HL-60/S4 treated with retinoic acid at 250 ng/mL for 4 days and 3 days (cell line): ENCODE measurements around the gene AFTPH.

Source experiments
- in situ Hi-C: fragments of 300-500 bp; cut with MboI; formaldehyde crosslinking; loops from 2 replicates; pipeline ENCODE4 v1.7.0; 2022; ENCODE audit warnings: low sequenced_read_pairs

The AFTPH gene, protein sequence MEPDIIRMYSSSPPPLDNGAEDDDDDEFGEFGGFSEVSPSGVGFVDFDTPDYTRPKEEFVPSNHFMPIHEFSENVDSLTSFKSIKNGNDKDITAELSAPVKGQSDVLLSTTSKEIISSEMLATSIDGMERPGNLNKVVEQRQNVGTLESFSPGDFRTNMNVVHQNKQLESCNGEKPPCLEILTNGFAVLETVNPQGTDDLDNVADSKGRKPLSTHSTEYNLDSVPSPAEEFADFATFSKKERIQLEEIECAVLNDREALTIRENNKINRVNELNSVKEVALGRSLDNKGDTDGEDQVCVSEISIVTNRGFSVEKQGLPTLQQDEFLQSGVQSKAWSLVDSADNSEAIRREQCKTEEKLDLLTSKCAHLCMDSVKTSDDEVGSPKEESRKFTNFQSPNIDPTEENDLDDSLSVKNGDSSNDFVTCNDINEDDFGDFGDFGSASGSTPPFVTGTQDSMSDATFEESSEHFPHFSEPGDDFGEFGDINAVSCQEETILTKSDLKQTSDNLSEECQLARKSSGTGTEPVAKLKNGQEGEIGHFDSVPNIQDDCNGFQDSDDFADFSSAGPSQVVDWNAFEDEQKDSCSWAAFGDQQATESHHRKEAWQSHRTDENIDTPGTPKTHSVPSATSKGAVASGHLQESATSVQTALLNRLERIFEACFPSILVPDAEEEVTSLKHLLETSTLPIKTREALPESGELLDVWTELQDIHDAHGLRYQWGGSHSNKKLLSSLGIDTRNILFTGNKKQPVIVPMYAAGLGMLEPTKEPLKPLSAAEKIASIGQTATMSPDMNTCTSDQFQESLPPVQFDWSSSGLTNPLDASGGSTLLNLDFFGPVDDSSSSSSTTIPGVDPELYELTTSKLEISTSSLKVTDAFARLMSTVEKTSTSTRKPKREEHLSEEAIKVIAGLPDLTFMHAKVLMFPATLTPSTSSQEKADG

DNA sequence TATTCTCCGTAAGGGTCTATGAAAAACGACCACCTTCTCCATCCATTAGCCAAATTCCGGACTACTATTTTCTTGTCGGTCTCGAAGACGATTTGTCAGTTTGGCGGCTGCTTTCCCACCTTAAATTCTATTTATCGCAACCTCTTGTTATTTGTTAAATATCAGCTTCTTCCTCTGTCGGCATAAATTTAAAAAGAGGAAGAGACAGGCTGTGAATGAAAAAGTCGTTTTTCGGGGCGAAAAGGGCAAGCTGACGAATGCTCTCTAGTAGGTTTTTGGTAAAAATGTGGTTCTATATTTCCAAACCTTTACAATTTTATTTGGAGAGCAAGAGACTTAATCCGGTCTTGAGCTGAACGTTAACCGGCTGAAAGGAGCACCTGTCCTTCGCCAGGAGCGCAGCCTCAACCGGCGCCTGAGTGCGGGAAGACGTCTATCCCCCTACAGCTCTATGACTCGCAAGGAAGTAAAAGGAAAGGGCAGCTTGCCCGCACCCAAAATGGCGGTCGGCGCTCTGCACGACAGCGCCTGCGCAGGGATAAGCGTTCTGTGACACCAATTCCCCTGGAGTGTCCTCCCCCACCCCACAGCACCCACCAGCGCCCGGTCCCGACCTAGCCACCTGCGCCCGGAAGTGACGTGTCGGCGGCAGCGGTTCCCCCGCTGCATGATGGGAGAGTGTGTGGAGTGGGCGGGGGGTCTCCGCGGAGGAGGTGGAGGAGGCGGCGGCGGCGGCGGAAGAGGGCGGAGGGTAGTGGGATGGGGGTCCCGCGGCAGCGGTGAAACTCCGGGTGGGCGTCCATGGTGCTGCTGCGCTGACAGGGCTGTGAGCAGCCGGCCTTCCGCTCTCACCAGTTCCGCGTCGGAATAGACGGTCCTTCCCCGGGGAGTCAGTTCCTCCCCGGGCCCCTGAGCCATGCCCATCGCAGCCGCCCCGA lies at the start of gene AFTPH:
AFTPH (plus strand) TSS at position 663 of the 938 bp plus-strand sequence. CDS start 27,147 bp downstream, outside the sequence.
- in situ Hi-C loops, result no loop called here

DNA sequence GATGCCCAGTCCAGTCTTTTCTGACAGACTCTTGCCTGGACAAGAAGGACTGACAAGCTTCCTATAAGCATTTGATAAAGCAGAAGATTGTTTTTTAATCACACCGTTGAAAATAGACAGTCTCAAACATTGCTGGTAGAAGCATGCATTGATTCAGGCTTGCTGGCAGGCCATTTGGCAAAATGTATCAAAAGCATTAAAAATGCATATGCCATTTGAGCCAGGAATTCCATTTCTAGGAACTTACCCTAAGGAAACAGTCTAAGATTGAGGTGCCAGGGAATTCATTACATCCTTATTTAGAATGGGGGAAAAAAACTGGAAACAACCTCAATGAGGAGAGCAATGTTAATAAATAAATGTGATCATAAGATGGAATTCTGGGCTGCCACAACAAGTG lies 49.5 kb upstream of the AFTPH start:
- in situ Hi-C loops, result no loop called here

DNA sequence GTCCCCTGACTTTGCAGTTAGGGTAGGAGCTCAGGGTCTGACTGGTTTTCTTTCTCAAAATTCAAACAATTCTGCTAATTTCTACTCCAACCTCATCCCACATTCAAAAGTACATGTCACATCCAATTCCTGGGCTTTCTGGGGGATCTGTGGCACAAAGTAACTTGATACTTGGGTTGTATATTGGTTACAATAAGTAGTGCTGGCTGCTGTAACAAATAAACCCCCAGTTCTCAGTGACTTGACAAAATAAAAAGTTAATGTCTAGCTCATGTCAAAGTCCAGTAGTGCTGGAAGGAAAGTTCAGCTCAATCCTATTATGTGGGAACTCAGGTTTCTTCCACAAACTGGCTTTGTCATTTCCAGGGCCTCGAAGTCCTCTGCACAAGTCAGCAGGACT lies 47.1 kb upstream of the AFTPH start:
- in situ Hi-C loops, result no loop called here

DNA sequence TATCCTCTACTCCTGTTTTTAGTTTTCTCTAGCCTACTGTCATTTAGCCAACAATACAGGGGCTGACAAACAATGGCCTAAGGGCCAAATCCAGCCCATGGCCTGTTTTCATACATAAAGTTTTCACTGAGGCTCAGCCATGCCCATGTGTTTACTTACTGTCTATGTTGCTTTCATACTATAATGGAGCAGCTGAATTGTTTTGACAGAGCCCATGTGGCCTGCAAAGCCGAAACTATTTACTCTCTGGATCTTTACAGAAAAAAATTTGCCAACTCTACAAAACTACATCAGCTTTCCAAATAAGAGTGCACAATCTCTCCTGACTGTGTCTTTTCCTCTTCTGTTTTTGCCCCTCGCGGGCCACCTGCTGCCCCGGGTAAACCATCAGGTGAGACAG lies 46.1 kb upstream of the AFTPH start:
- in situ Hi-C loops, result no loop called here

DNA sequence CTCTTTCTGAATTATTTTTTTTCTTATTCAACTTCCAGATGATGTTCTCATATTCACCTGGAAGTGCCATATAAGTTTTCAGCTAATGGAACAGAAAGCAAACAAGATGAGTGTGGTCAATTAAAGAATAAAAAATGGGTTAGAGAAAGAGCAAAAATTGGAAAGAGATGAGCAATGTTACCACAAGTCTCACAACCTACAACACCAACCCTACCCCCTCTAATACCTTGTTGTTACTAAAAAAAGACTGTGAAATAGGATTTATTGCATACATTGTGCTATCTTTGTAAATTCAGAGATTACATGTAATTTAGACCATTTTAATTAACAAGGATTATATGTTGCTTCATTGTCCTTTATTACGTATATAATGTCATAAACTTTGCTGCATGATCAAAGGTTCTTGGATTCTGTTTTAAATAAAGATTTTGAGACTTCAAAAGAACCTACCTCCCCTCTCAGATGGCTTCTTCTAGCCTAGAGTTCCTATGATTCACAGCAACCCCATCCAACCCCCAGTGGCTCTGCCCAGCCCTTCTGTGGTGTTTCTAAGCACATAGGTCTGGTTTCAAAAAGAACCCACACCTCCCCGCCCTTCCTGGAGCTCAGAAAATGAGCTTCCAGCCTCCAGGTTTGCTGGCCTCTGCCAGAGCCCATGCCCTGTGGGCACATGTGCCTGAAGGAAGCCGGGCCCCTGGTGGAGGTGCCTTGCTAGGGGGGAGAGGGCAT lies 45.5 kb upstream of the AFTPH start:
- in situ Hi-C loops, result no loop called here

DNA sequence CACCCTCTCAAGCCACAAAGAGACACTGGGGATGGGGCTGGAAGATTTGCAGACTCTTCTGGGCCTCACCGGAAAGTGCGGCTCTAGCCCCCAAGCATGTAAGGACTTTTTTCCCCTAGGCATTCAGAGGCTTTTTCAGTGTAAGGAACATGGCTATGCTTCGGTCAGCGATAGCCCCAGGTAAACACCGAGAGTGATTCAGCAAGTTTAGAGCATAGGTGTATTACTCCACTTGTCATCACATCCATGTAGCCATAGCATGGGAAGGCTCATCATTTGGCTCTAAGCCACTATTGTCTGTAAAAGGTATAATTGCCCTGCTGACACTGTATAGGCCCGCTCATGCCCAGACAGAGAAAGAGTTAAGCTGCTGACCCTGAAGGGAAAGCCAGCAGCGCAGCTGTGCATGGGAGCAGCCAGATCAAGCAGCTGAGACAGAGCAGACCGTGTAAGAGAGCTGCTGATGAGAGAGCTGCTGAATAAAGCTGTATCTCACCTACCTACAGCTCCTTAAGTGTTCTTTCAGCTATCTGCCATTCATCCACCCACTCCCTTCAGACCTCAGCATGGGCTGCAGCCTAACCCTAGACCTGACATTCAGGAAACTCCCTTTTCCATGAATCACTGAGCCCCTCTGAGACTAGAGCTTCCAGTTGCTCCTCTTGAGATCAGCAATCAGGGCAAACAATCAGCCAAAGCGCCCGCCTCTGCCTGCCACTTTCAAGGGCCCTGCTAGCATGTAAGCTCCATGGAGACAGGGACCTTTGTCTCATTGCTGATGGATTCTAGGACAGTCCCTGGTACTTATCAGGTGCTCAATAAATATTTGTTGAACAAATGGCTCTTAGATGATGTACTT lies 44.6 kb upstream of the AFTPH start:
- in situ Hi-C loops, result loop anchor here (10.0 kb wide), 1 partner anchor 135 kb away; no protein-coding TSS in a partner anchor

DNA sequence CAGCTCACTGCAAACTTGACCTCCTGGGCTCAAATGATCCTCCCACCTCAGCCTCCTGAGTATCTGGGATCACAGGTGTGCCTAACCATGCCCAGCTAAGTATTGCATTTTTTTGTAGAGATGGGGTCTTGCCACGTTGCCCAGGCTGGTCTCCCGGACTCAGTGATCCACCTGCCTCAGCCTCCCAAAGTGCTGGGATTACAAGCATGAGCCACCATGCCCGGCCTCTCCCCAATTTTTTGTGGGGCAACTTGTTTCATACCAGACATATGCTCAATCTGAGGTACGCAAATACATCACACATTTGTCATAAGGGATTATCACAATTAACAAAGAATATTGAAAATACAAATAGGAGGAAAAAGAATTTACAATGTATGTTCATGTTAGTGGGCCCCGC lies 42.5 kb upstream of the AFTPH start:
- in situ Hi-C loops, result loop anchor here (10.0 kb wide), 1 partner anchor 137 kb away; no protein-coding TSS in a partner anchor

DNA sequence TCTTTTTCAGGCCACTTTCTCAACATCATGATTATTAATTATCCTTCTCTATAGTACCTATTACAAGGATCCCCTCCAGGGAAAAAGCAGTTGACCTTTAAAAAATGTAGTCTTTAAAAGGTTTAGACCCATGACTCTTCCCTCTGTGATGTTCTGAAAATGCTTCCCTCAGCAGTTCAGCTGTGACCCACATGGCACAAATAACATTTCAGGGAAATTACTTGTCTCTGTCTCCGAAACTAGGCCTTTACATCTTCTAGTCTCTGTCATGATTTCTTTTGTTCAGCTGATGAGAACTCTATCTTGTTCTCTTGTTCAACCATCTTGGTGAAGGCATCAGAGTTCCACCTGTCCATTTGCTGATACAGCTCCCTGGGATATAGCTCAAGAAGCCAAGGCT lies 41.9 kb upstream of the AFTPH start:
- in situ Hi-C loops, result loop anchor here (10.0 kb wide), 1 partner anchor 137 kb away; no protein-coding TSS in a partner anchor

DNA sequence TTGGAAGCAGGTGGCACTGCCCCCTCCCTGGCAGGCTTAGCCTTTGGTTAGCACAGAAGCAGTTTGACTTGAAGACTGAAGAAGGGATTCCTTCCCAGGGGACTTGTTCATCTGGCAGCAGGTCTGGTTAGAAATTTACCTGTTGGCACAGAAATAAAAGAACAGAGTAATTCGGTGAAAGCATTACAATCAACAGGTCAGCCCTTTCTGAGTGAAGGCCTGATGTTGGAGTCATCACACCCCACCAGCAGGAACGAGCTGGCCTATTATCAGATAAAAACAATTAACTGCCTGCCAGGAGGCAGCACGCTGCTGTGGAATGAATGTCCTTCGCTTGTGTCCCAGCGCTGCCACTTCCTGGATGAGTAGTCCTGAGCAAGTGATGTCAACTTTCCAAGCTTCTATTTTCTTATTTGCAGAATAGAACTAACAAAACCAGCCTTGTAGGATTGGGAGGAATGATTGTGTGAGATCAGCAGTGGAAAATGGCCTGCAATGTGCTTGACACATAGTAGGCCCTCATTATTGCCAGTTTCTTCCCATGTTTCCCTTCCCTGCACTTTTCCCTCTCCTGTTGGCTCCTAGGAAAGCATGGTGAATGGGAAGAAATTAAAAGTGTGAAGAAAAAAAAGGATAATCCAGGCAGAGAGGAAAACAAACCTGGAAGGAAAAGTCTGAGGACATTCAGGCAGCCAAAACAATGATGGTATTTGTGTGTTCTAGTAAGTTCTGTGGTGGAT lies 41.2 kb upstream of the AFTPH start:
- in situ Hi-C loops, result loop anchor here (10.0 kb wide), 1 partner anchor 138 kb away; no protein-coding TSS in a partner anchor

DNA sequence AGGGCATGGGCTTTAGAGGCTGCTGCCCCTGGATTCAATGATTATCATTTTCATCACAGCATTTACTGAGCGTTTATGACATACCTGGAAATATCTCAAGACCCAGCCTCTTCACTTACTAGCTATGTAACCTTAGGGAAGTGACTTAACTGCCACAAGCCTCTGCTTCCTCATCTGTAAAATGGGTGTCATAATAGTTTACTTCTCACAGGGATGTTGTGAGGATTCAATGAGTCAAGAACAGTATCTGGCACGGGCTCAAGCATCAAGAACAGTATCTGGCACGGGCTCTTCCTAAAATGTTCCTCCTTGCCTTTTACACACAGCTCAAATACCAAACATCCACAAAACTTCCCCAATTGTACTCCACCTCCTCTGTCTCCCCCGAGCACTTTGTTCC lies 38.8 kb upstream of the AFTPH start:
- in situ Hi-C loops, result loop anchor here (10.0 kb wide), 1 partner anchor 141 kb away; no protein-coding TSS in a partner anchor

DNA sequence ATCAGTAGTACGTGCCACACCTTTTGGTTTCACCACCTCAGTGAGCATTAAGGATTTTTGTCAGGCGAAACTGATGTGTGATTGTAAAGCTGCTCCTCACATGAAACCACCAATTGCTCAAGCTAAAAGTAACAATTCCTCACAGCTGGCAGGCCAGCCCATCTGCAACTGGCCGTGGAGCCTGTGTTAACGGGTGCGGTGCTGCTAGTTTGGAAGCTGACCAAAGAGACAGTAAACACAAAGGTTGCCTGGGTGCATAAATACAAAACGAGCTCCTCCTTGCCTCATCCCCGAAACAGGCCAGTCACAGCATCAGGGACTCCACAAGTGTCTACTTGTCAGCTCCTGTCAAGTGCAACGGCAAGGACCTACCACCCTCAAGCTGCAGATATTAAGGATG lies 38.2 kb upstream of the AFTPH start:
- in situ Hi-C loops, result loop anchor here (10.0 kb wide), 1 partner anchor 141 kb away; no protein-coding TSS in a partner anchor

DNA sequence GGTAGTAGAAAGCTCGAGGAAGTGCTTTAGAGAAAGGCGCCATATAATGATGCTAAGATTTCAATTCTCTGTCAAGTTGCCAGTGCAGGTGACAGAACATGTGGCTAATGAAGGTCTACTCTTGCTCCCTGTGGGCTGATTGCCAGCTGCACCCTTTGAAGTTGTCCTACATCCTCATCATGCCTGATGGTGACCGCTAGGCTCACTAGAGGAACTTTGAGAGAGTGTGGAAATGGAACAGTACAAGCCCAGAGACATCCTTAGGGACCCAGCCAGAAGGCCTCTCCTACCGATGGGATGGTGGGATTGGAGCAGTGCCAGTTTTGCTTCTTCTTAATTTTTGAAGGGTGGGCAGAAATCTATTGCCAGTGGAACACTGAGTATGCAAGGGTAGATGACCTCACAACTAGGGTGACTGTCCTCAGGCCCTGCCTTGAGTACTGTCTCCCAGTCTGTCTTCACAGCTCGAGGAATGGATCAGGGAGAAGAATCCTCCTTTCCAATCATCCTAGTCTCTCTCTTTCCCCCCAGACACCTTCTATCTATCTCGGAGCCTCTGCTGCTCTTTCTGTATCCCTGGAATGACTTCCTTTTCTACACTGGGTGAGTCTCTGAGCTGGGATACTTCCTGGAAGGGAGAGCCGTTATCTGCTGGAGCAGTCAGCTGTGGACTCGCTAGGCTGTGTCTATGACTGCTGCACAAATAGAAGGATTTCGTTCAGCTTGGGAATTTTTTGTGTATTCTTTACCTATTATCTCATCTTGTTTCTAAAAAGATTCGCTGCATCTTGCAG lies 36.7 kb upstream of the AFTPH start:
- in situ Hi-C loops, result loop anchor here (10.0 kb wide), 1 partner anchor 143 kb away; no protein-coding TSS in a partner anchor

DNA sequence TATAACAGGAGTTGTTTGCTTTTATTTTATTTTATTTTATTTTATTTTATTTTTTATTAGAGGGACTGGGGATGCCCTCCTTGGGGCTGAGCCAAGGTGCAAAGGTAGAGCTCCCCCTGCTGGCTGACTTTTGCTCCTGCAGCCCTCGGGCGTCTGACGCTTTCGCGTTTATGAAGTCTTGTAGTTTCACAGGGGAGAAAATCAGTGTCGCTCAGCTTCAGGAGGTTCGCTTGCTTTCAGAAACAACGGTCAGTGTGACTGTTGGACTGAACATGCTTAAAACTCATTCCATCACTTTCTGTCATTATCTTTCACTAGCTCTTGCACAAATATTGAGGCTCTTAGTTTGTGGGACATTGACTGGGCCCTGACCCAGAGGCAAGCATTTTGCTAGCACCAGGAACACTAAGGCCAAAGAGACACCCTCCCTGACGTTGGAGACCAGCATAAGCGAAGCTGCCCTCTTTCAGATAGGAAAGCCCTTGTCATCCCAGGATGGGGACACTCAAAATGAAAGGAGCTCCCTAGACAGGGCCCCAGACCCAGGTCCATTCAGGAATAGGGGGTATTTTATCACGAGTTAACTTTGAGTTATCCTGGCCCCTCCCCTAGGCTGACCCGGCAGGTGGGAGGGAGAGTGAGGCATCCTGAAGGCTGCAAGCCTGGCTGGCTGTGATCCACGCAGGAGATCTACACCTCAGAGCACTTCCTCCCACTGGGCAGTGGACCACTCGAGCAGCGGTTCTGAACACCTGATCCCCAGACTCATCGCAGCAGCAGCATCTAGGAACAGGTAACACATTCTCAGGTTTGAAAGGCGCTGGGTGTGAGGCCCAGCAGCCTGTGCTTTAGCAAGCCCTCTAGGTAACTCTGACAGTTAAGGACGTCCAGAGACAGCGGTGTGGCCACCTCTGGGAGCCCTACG lies 35.8 kb upstream of the AFTPH start:
- in situ Hi-C loops, result loop anchor here (10.0 kb wide), 1 partner anchor 144 kb away; no protein-coding TSS in a partner anchor

DNA sequence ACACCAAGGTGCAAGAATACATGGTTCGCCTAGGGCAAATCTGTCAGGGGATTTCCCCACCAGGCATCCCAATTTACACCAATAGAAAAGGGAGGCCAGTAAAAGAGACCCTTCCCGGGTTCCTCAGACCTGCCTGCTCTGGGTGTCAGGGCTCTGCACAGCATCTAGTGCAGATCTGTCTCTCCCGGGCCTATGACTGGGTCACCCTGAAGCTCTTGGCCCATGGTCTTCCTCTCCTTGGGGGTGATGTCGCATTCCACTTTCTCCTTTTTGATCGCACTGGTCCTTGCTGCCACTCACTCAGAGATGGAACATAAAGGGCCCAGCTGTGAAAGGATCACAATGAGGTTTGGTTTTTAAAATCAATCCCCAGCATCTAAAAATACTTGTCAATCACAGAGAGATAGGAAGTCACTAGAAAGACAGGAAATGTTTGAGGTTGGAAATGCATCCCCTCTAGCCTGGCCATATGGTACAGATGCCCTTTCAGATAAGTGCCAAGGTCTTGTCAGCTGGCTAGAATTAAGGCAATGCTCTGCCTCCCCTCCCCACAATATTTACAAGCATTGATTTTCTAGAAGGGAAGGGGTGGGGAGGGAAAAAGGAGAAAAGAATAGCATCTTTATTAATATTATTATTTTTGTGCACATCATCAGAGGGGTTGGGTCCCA lies 34.9 kb upstream of the AFTPH start:
- in situ Hi-C loops, result loop anchor here (10.0 kb wide), 1 partner anchor 144 kb away; no protein-coding TSS in a partner anchor

DNA sequence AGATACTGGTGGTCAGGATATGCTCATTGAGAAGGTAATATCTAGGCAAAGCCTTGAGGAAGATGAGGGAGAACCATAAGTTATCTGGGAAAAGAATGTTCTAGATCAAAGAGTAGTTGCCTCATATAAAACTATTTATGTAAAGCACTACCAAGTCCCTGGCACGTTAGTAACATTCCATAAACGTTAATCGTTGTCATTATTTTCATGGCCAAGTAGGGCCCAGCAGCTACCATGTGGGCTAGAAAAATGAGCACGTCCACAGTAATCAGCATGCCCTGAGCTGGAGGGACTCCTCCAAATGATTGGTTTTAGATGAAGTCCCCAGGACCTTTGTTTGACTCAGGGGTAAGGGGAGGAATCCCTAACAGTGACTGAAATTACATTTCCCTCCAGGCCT lies 32.7 kb upstream of the AFTPH start:
- in situ Hi-C loops, result no loop called here
